SK-N-SH (cell line): Measurements from ENCODE around the gene CREB3L1. TPM values are rescaled to one million over a fixed set of nuclear protein-coding genes. Genes with fewer than 3 reads are reported as not detected.

ENCODE experiments used
- CTCF ChIA-PET: fragments of 300-600, 350-600 bp; formaldehyde crosslinking; extraction: SDS; loops from one replicate; lab custom pipeline; 2021; lab: Yijun Ruan, JAX
- POLR2A ChIA-PET: fragments of 350-600 bp; sonication (Branson Sonifier 250); formaldehyde crosslinking; extraction: SDS; loops from one replicate; lab custom pipeline; 2020; ENCODE audit warnings: antibody characterized with exemption, inconsistent platforms; lab: Yijun Ruan, JAX
- DNase-seq: peaks from one replicate; pipeline ENCODE4 v3.0.0; 2012
- H2AFZ ChIP-seq: fragments of 200-600 bp; sonication (generic); 2 replicates; pipeline ENCODE4 v1.8.1; 2016; ENCODE audit warnings: antibody characterized with exemption, mild to moderate bottlenecking, low read depth
- H3F3A ChIP-seq: fragments of 200-600 bp; sonication (generic); replicated peaks from 2 replicates; pipeline ENCODE3; 2016; ENCODE audit warnings: antibody characterized with exemption, mild to moderate bottlenecking; ENCODE audit not compliant: insufficient read depth
- H3K27ac ChIP-seq, 2 experiments: fragments of 200-500 bp in 1 of 2; fragments of 200-600 bp in 1 of 2; sonication (Bioruptor generic) in 1 of 2; sonication (generic), shearing (Covaris generic) in 1 of 2; 2 replicates each; pipeline versions ENCODE4 v1.5.1 to v1.6.1; 2014 to 2016; ENCODE audit warnings: low read depth in 2 of 2, inconsistent platforms in 1 of 2, low read length in 1 of 2, mild to moderate bottlenecking in 1 of 2, mixed read lengths in 1 of 2
- H3K27me3 ChIP-seq: fragments of 200-600 bp; sonication (generic), shearing (Covaris generic); 2 replicates; pipeline ENCODE4 v1.6.1; 2016; ENCODE audit warnings: mixed run types; ENCODE audit not compliant: insufficient read depth
- H3K36me3 ChIP-seq, 2 experiments: fragments of 200-500 bp in 1 of 2; fragments of 200-600 bp in 1 of 2; sonication (Bioruptor generic) in 1 of 2; sonication (generic) in 1 of 2; replicated peaks in 1 of 2; 2 replicates each; pipeline versions ENCODE3 to v1.5.1; 2014 to 2016; ENCODE audit warnings: low read length in 1 of 2, mild to moderate bottlenecking in 1 of 2; ENCODE audit not compliant: insufficient read depth in 2 of 2, control insufficient read depth in 1 of 2
- H3K4me1 ChIP-seq, 2 experiments: fragments of 200-500 bp in 1 of 2; fragments of 200-600 bp in 1 of 2; sonication (Bioruptor generic) in 1 of 2; sonication (generic), shearing (Covaris generic) in 1 of 2; 2 replicates each; pipeline versions ENCODE4 v1.5.1 to v1.6.1; 2014 to 2016; ENCODE audit warnings: low read depth in 1 of 2, low read length in 1 of 2, mixed run types in 1 of 2; ENCODE audit not compliant: insufficient read depth in 2 of 2, control insufficient read depth in 1 of 2
- H3K4me2 ChIP-seq: fragments of 200-600 bp; sonication (generic), shearing (Covaris generic); 2 replicates; pipeline ENCODE4 v1.6.1; 2017; ENCODE audit warnings: mixed run types
- H3K4me3 ChIP-seq, 2 experiments: fragments of 200-500 bp in 1 of 2; fragments of 200-600 bp in 1 of 2; sonication (Bioruptor generic) in 1 of 2; sonication (generic), shearing (Covaris generic) in 1 of 2; 2 replicates each; pipeline versions ENCODE4 v1.5.1 to v1.8.1; 2014 to 2016; ENCODE audit warnings: low read depth in 2 of 2, inconsistent platforms in 1 of 2, low read length in 1 of 2, mild to moderate bottlenecking in 1 of 2, mixed read lengths in 1 of 2, moderate library complexity in 1 of 2
- H3K79me2 ChIP-seq: fragments of 200-600 bp; sonication (generic); 2 replicates; pipeline ENCODE4 v1.8.1; 2017; ENCODE audit warnings: mild to moderate bottlenecking; ENCODE audit not compliant: insufficient read depth
- H3K9ac ChIP-seq: fragments of 200-600 bp; sonication (generic); 2 replicates; pipeline ENCODE4 v1.6.1; 2017; ENCODE audit warnings: mixed run types
- H3K9me2 ChIP-seq: fragments of 200-600 bp; sonication (generic); 2 replicates; pipeline ENCODE4 v1.6.1; 2017; ENCODE audit warnings: mixed run types
- H3K9me3 ChIP-seq: fragments of 200-600 bp; sonication (generic); 2 replicates; pipeline ENCODE4 v1.6.1; 2017; ENCODE audit warnings: mixed run types, mild to moderate bottlenecking, moderate library complexity
- H4K20me1 ChIP-seq: fragments of 200-600 bp; sonication (generic); 2 replicates; pipeline ENCODE4 v1.6.1; 2017; ENCODE audit warnings: mild to moderate bottlenecking, mixed run types; ENCODE audit not compliant: insufficient read depth
- CTCF ChIP-seq: fragments of 200-600 bp; sonication (generic); IDR thresholded peaks from 2 replicates; pipeline ENCODE4 v1.6.1; 2017; ENCODE audit warnings: antibody characterized with exemption, mild to moderate bottlenecking, moderate library complexity
- FOXJ3 ChIP-seq: sonication (generic); formaldehyde crosslinking; IDR thresholded peaks from 2 replicates; pipeline ENCODE4 v1.5.1; 2020; ENCODE audit warnings: mild to moderate bottlenecking, missing genetic modification reagents
- FOXM1 ChIP-seq: IDR thresholded peaks from 2 replicates; pipeline ENCODE4 v1.4.0; 2012; ENCODE audit warnings: low read depth, mild to moderate bottlenecking
- GATA2 ChIP-seq: sonication (generic); formaldehyde crosslinking; IDR thresholded peaks from 2 replicates; pipeline ENCODE4 v1.5.0; 2020; ENCODE audit warnings: mild to moderate bottlenecking, missing genetic modification reagents
- JUND ChIP-seq: IDR thresholded peaks from 2 replicates; pipeline ENCODE4 v1.4.0; 2012
- MEF2A ChIP-seq: IDR thresholded peaks from 2 replicates; pipeline ENCODE4 v1.4.0; 2012; ENCODE audit warnings: low read depth, borderline replicate concordance
- MXI1 ChIP-seq: IDR thresholded peaks from 2 replicates; pipeline ENCODE4 v1.6.1; 2012; ENCODE audit warnings: mild to moderate bottlenecking, low read depth, low read length, improper control_type of control experiment
- NFIC ChIP-seq: IDR thresholded peaks from 2 replicates; pipeline ENCODE4 v1.4.0; 2012; ENCODE audit warnings: borderline replicate concordance
- NRF1 ChIP-seq: IDR thresholded peaks from 2 replicates; pipeline ENCODE4 v1.6.1; 2012; ENCODE audit warnings: low read depth, mild to moderate bottlenecking, low read length
- POLR2AphosphoS5 ChIP-seq: IDR thresholded peaks from 2 replicates; pipeline ENCODE4 v1.6.1; 2012; ENCODE audit warnings: low read depth, low read length
- RCOR1 ChIP-seq: fragments of 150-350 bp; IDR thresholded peaks from 2 replicates; pipeline ENCODE4 v1.6.1; 2017; ENCODE audit warnings: antibody characterized with exemption, low read length
- REST ChIP-seq: IDR thresholded peaks from 2 replicates; pipeline ENCODE4 v1.6.1; 2012; ENCODE audit warnings: mild to moderate bottlenecking, low read depth, low read length, moderate library complexity
- RXRA ChIP-seq: IDR thresholded peaks from 2 replicates; pipeline ENCODE4 v1.4.0; 2012; ENCODE audit warnings: low read depth, mild to moderate bottlenecking, borderline replicate concordance
- SMC3 ChIP-seq: IDR thresholded peaks from 2 replicates; pipeline ENCODE4 v1.6.1; 2012; ENCODE audit warnings: low read depth, low read length, improper control_type of control experiment
- TAF1 ChIP-seq: IDR thresholded peaks from 2 replicates; pipeline ENCODE4 v1.6.1; 2012; ENCODE audit warnings: low read depth, mild to moderate bottlenecking, low read length, moderate library complexity, borderline replicate concordance
- TCF12 ChIP-seq: IDR thresholded peaks from 2 replicates; pipeline ENCODE4 v1.4.0; 2012
- USF1 ChIP-seq: IDR thresholded peaks from 2 replicates; pipeline ENCODE4 v1.4.0; 2012; ENCODE audit warnings: low read depth, borderline replicate concordance
- USF2 ChIP-seq: fragments of 150-350 bp; IDR thresholded peaks from 2 replicates; pipeline ENCODE4 v1.6.1; 2017; ENCODE audit warnings: antibody characterized with exemption, low read length, low read depth, borderline replicate concordance
- ZBTB33 ChIP-seq: IDR thresholded peaks from 2 replicates; pipeline ENCODE4 v1.4.0; 2012; ENCODE audit warnings: low read depth, borderline replicate concordance
- WGBS: methylation state at CpG from one replicate; pipeline ENCODE4 v1.1.6; 2017; ENCODE audit warnings: low lambda C conversion rate; 5-methylcytosine and 5-hydroxymethylcytosine counted together
- polyA plus RNA-seq, 3 experiments: library from polyadenylated mRNA; depleted of rRNA; stranded (reverse); fragments of >200 nt; gene quantifications; 2 replicates each; pipeline ENCODE4 v1.2.3, GENCODE V29; 2012

CREB3L1 gene
- polyA plus RNA-seq, 1 of the 3 experiments (the other 2 are of a cell fraction), result 14.0 TPM

- no peak for TF ChIP-seq REST
- no peak for TF ChIP-seq NFIC
- no peak for TF ChIP-seq GATA2
These were observed 9.3 kb downstream of the CREB3L1 start (continued) for GRCh38 chr11:46286789-46287188.

- Histone ChIP-seq H3K9me2 (no peaks in the 10 kb centered on the region), H3K4me1 (peaks cover 11 to 43% of the 10 kb centered on the region in 2 experiments), H3K9ac (no peak overlapping the region), H2AFZ (no peak overlapping the region), H3K36me3 (peaks cover 0 to 14% of the 10 kb centered on the region in 2 experiments), H3K27ac (0 out of 4 replicates have a peak overlapping the region, but pooled peaks of 1 of the 2 experiments have one; percentile 95), H4K20me1 (peaks cover 33% of the 10 kb centered on the region), H3K79me2 (peaks cover 100% of the 10 kb centered on the region), H3K4me2 (no peak overlapping the region), H3F3A (peaks cover 40% of the 10 kb centered on the region), H3K27me3 (no peaks in the 10 kb centered on the region), H3K9me3 (no peaks in the 10 kb centered on the region), H3K4me3 (no peak overlapping the region)
- ChIA-PET POLR2A (no interaction called here), CTCF (interaction anchor here (1.2 to 3.7 kb wide), 3 partner anchors 9 to 80 kb away, joined by 3 to 27 read pairs (median 3); no protein-coding TSS in a partner anchor)
- DNase-seq, result no peak
- WGBS, result 95% methylated on average over 5 of the region's 5 CpGs
- TF ChIP-seq USF1 (no peak), FOXJ3 (CRISPR knock-in tag) (no peak), NFIC (no peak), MEF2A (no peak), ZBTB33 (no peak), USF2 (no peak), RXRA (no peak), RCOR1 (no peak), FOXM1 (no peak), POLR2AphosphoS5 (no peak), NRF1 (no peak), TCF12 (no peak), JUND (no peak), TAF1 (no peak), MXI1 (no peak), CTCF (no peak), SMC3 (no peak), REST (no peak)
These were observed 11.0 kb downstream of the CREB3L1 start for GRCh38 chr11:46288451-46288850.
